Stimulated activated CD8-positive, alpha-beta memory T cell treated with anti-CD3 and anti-CD28 coated beads, Interleukin-7, amount 100 ng/mL, for 4 hours (primary cell): ENCODE results near the gene BRCA1.

ENCODE experiments used
- DNase-seq, 2 donors: peaks; one replicate each; pipeline ENCODE4 v3.0.0-alpha.2; 2020; ENCODE audit warnings: low read depth in 2 of 2

Gene BRCA1

DNA sequence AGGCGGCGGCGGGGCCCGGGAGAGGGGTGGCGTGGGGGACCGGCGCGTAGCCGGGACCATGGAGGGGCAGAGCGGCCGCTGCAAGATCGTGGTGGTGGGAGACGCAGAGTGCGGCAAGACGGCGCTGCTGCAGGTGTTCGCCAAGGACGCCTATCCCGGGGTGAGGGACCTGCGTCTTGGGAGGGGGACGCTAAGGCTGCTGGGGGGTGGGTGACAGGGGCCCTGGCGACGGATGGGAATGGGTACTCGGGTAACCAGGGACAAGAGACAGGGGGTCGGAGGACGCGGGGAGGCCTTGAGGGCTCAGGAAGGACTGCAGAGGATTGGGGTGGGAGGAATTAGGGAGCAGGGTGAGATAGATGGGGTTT is 99.9 kb downstream of the BRCA1 start:
- no peak for DNase-seq

DNA sequence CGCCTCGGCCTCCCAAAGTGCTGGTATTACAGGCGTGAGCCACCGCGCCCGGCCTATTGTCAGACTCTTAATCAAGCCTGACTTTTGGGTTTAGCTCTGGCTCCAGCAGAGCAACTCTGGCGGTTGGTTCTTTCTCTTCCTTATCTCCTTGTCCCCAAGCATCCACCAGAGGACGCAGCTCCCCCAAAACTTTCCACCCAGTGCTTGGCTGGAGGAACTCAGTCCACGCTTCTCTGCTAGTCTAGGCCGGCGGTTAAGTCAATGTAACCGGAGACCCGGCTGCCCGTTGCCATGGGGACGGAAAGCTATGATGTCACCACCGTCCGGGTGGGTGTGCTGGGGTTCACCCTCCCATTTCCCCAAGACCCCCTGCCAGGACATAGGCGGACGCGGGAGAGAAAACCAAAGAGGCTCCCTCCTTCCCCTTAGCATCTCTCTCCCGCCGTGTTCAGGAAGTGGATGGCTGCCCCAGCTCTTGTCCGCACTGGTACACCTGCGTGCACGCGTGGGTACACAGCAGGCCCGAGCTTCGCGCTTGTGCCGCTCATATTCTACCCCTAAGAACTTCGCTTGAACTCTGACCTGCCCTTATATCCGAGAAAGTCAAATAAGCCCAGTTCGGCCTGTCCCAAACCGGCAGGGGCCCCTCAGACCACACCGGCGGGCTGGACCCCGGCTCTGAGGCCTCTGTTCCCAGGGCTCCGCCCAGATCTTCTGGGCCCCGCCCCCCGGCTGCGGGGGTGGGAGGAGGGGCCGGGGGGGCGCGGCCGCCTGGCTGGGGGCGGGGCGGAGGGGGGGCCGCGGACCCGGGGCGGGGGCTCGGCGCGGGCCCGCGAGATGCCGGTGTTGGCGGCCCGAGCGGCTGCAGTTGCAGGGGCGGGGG is 100.5 kb downstream of the BRCA1 start, which contains the start of gene RND2:
TSS of gene RND2 (plus strand) at position 825 of the 883 bp plus-strand sequence. CDS start 117 bp downstream, outside the sequence.
- DNase-seq, result peak; percentile 70 to 73

DNA sequence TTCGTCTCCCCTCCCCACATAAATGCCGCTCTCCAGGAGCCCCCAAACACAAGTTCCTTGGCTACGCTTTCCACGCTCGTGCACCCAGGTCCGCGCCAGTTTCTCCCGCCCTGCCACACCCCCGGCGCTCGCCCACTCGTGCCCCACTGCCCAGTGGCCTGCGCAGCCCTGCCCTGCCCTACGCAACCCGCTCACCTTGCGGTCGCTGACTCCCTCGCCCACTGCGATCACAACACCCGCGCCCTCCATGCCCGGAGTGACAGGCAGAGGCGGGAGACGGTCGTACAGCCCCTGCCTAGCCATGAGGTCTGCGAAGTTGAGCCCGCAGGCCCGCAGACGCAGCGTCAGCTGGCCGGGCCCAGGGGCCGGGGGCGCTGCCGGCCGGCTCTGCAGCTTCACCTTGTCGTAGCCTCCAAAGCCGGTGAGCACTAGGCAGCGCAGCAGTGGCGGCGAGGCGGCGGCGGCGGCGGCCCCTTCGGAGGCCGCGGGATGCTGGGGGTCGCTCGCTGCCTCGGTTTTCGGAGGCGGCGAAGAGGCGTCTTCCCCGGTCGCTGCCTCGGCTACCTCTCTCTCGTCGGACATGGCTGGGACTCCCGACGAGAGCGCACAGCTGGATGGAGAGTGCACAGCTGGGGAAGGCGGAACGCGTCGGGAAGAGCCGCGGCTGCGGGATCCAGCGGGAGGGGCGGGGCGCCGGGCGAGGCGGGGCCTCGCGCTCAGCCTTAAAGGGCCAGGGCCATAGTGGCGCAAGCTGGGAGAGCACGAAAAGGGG is 103.2 kb downstream of the BRCA1 start, which contains the start of gene VAT1:
TSS of gene VAT1 (minus strand) at position 645 of the 772 bp plus-strand sequence. CDS start at position 582, 63 bp downstream.
- peak in 1 of 2 donors; percentile 56 for DNase-seq

DNA sequence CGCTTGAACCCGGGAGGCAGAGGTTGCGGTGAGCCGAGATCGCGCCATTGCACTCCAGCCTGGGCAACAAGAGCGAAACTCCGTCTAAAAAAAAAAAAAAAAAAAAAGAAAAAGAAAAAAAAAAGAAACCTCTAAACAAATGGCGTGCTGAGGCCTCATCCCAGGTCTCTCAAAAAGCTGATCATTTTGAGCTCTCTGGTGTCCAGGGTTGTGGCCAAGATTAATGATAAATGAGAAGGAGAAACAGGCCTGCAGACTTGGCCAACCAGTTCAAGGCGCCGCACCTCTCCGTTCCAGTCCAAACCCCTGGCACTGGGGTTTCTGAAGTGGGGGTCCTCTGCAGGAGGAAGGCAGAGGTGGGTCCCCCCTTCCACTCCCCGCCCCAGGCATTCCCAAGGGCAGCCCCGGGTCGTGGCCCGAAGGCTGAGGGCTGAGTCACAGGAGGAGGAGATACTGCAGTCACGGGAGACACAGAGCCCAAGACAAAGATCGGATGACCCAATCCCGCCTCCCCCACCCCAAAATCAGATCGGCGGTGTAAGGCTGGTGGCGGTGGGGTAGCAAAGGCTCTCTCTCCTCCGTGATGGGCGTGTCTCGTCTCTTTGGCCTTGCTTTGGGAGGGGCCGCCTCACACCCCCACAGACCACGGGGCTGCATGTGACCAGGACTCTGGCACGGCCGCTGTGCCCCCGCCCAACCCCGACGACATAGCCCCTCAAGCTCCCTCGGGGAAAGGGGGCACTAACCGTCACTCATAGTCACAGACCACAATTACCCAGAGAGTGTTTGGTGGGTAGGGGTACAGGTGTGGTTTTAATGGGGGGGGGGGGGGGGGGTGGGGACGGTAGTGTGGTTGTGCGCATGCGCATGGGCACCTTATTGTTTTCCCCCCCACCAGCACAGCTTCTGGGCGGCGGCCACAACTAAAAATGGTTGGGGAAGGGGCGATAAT is 104.1 kb downstream of the BRCA1 start:
- DNase-seq, result no peak

DNA sequence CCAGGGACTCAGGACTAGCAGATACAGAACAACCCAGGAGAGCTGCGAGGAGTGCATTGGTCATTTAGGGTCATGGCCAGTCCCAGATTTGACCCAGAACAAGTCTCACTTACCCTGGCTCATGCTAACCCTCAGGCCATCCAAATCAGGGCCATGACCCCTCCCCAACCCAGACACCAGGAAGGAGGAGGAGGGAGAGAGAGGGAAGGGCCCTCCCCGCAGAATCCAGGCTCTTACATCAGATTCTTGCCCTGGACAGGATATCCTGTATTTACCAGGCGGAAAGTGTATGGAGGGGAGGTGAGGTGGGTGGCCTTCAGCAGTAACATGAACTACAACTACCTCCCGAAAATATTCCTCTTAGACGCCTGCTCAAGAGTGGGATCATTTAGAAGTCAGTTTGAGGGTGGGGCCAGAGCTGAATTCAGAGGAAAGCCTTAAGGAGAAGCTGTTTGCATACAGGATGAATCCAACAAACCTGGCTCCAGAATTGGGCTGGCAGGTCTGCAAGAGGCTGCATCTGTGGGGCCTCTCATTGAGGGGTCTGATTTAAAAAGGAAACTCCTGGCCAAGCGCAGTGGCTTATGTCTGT is 105.0 kb downstream of the BRCA1 start:
- DNase-seq, result no peak

DNA sequence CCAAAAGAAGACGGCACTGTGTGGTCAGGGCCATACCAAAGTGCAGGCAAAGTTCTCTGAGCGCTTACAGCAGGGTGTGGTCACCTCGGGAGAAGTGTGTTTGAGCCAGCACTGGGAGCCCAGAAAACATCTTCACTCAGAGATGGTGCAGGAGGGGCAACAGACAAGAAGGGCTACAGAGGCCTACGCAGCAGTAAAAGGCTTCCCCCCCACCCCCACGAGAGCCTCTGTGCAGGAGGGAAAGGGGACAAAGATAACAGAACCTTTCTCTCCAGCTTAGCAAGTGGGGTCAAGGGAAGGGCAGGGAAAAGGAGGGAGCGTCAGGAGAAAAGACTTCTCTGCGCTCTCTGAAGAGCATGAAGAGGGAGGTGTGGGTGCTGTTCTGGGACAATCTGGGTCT is 105.7 kb downstream of the BRCA1 start:
- DNase-seq, result no peak

DNA sequence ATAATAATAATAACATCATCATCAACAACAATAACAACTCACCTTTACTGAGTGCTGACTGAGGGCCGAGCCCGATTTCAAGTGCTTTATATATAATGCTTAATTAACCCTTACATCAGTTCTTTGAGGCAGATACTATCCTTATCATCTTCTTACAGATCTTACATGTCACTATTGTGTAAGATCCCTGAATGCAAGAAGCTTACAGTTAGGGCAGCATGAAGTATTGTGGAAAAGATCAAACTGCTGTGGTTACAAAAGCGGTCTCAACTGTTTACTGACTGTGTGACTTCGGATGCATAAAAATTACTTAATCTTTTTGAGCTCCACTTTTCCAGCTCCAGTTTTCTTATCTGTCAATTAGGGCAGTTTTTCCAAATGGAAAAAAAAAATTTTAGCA is 106.2 kb downstream of the BRCA1 start:
- no peak for DNase-seq

DNA sequence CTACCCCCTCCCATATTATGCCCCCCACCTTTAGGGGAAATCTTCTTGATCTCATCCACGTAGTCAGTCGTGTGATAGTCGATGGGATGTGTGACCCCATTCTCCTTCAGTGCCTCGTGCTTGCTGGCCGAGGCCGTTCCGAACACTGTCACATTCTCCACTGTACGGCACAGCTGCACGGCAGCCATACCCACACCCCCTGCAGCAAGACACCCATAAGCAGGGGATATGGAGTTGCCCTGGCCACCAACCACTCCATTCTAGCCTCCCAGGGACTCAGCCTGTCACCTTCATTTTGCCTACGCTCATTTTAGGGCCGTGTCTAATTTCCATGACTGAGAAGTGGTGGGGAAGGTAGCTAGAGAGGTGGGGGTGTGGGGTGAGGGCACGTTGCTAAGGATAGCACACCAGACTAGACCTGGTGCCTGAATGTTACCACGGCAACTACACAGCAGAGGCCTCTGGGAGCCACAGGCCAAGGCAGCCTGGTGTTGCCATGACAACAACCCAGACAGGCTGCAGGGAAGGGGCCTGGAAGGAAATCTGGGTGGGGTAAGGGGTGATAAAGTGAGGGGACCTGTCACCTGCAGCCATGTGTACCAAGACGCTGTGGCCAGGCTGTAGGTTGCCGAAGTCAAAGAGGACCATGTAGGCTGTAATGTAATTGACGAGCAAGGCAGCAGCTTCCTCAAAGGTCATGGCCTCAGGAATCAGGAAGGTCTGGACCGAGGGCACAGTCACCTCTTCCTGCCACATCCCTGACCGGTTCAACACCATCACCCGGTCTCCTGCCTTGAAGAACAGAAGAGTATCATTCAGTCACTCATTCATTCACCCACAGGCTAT is 106.9 kb downstream of the BRCA1 start:
- no peak for DNase-seq

DNA sequence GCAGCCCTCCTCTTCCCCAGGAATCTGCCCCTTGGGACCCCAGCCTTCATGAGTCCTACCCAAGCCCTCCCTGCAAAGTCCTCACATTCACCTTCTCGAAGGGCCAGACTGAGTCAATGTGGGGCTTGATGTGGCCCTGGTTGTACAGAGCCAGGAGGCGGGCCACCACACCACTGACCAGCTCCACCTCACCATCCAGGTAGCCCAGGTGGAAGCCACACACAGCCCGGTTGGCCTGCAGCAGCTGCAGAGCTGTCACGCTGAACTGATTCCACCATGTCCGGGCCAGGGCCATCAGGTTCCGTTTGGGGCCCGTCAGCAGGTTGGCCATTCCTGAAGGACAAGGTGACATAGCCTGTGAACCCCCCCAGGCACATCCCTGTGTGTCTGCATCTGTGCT is 108.9 kb downstream of the BRCA1 start:
- no peak for DNase-seq

DNA sequence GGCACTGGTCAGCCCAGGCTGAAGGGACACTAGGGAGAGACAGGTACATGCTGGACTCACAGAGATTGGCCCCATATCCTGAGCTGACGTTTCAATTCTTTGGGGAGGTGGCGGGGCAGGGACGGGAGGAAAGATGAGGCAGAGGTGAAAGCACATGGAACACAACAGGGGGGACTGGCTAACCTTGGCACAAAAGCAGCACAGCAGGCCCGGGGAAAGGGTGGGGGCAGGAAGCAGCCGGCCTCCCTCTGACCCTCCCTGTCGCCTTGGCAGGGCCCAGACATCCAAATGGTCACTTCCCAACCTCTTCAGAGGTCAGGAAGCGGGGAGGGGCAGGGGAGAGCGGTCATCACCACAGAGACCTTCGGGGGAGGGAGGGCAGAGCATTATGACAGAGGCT is 109.6 kb downstream of the BRCA1 start:
- no peak for DNase-seq

DNA sequence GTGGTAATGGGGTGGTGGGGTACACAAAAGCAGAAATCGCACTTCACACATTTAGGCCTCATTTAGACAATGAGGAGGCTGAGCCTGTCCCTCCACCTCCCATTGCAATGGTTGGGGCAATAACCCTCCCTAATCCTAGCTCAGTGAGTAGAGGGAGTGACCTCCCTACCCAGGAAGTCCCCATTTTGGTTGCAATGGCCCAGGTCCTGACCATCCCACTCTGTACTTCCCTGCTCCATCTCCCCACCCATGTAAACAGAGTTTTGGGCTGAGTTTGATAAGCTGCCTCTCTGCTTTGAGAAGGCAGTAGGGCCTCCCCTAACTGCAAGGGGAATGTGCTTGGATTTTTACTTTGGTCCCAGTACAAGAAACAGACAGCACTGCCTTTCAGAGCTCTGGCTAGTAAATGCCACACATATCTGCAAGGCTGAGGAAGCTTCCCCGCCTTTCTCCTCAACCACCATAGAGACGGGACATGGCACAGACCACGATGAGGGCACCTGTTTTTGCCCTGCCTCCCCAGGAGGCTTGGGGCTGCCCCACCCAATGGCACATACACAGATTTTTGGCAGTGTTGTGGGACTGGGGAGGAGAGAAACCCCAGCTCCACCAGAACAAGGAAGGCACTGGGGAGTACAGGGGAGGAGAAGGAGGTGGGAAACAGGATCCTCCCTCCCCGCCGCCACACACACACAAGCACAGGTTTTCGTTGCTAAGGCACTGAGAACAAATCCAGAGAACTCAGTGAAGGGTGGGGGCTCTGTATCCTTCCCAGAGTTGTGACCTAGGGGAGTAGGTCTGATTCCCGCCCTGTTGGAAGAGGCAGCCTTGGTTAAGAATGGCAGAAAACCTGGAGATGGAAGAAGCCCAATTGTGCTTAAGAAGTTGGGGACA is 110.3 kb downstream of the BRCA1 start:
- DNase-seq, result no peak

DNA sequence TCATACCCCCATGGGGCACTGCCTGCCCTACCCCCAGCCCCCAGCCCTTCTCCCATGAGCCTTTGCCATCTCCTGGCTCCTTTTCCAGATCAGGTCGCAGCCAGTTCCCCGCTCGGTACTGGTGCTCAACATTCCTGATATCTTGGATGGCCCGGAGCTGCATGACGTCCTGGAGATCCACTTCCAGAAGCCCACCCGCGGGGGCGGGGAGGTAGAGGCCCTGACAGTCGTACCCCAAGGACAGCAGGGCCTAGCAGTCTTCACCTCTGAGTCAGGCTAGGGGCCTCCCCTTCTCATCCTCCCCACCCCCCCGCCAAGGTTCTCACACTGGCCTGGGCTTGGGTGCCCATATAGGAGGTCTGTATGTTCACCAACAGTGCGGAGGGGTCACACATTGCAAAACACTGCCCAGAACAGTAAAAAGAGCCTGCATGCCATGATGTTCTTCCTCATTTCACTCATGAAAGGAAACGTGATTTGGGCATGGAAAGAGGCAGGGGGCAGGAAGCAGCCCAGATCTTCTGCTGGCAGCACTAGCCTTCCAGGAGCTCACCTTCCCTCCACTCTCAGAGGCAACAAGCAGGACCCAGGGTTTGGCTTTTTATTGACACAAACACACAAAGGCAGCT is 111.0 kb downstream of the BRCA1 start:
- no peak for DNase-seq

DNA sequence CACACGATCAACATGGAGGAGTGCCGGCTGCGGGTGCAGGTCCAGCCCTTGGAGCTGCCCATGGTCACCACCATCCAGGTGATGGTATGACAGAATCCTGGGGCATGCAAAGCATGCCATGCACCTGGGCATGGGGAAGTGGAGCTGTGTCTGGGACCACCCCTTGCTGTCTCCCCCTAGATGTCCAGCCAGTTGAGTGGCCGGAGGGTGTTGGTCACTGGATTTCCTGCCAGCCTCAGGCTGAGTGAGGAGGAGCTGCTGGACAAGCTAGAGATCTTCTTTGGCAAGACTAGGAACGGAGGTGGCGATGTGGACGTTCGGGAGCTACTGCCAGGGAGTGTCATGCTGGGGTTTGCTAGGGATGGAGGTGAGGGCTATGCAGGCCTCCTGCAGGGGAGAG is 111.9 kb downstream of the BRCA1 start:
- DNase-seq, result no peak

DNA sequence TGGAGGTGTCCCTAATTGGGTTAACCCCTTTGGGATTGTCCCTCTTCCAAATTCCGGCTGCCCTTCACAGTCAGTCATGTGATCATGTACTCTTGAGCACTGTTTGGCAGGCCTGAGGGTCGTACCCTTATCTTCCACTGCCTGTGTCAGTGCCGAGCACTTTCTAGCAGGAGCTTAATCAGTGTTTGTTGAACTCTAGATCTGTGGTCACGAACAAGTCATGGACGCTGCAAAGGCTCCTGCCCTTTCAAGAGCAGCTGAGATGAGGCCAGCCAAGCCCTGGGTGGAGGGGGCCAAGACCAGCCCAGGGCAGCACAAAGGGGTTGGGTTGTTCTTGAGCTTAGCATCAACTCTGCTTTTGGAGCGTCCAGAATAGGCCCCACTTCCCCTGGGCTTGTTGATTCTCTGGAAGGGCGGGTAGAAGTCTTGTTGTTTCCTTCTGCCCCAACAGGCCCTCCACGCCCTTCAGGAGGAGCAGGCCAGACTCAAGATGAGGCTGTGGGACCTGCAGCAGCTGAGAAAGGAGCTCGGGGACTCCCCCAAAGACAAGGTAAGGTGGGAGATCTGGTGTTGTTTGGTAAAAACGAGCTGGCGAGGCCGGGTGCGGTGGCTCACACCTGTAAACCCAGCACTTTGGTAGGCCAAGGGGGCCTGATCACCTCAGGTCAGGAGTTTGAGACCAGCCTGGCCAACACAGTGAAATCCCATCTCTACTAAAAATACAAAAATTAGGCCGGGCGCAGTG is 113.3 kb downstream of the BRCA1 start:
- DNase-seq, result no peak

DNA sequence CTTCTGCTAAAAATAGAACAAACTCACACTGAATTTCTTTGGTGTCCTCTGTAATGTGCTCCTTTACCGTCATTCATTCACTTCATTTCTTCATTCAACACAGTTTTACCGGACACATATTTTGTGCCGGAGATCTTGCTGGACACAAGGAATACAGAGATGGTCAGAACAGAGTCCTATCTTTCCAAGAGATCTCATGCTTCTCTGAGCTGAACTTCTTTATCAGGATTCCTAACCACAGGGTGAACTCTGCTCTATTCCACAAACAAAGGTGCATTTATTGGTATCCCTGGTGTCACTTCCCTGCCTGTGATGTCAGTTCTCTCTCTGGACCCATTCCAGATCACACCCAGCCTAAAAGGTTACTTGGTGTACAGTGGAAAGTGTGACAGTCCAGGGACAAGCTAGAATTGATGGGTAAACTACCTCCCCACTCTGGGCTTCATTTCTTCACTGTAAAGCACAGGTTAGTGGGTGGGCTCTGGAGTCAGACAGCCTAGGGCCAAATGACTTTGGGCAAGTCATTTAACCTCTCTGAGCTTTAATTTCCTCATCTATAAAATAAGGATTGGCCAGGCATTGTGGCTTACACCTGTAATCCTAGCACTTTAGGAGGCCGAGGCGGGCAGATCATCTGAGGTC is 114.4 kb downstream of the BRCA1 start:
- no peak for DNase-seq

DNA sequence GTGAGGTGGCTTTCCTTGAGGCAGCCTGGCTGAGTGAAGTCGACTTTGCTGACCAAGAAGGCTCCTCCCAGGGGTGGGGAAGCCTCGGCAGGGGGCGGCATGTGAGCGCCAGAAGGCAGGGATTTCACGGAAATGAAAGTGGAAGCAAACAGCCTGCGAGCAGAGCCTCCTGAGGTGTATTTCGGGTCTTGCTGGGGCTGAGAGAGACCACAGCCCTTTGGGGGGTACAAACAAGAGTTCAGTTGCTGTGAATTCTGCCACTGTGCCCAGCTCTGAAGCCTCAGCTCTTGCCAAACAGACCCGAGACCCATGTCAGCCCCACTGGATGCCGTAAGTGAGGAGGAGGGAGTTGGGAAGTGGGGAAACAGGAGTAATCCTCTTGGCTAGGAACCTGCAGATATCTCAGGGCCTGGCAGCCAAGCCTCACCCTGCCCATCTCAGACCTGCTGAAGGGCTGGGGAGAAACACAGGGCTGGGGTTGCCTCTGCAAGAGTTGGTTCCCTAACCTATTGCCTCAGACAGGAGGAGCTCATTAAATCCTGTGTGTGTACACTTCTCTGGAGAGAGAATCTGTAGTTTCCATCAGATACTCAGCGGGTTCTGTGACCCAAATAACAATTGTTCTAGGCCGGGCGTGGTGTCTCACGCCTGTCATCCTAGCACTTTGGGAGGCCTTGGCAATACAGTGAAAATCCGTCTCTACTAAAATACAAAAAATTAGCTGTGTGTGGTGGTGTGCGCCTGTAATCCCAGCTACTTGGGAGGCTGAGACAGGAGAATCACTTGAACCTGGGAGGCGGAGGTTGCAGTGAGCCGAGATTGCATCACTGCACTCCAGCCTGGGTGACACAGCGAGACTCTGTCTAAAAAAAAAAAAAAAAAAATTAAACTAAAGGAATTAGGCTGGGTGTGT is 118.3 kb downstream of the BRCA1 start, which contains the start of gene IFI35:
TSS of gene IFI35 (plus strand) at position 146 of the 913 bp plus-strand sequence. CDS start at position 310, 164 bp downstream.
- peak; percentile 78 to 83 for DNase-seq
